Measurements from ENCODE around the gene PTPDC1.
"Not testable (repeated sequence)": the region's sequence is repeated elsewhere in the genome, so short reads cannot be mapped to it uniquely, and the experiment has no call there.

Gene PTPDC1

DNA sequence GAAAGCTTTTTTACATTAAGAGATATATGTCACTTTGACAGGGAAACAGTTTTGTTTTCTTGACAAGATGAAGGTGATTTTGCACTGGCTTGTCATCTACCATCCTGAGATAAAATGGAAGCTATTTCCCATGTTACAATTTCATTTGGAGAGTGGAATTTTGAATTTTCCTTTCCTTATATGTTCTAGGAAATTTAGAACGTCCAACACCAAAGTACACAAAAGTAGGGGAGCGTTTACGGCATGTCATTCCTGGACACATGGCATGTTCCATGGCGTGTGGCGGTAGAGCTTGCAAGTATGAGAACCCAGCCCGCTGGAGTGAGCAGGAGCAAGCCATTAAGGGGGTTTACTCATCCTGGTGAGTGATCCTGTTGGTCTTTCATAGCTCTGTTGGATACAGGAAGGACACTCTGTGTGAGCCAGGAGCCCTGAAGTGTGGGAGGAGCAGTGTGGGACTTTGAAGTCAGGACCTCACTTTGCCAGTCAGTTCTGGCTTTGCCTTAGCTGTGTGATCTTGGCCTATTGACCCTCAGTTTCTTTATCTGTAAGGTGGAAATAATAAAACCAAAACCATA, 887 bp downstream of the PTPDC1 start:
- H3K4me3 ChIP-seq (replicated peaks in 1 of 2; ENCODE audit: low read depth in 2 of 2, low read length in 2 of 2): no peak overlapping the region
- no peak for TF ChIP-seq CTCF (IDR thresholded peaks at IDR 0.05; ENCODE audit: low read depth, low read length)
- peak; percentile 26 to 63 for DNase-seq (ENCODE audit: low read depth in 2 of 2)

DNA sequence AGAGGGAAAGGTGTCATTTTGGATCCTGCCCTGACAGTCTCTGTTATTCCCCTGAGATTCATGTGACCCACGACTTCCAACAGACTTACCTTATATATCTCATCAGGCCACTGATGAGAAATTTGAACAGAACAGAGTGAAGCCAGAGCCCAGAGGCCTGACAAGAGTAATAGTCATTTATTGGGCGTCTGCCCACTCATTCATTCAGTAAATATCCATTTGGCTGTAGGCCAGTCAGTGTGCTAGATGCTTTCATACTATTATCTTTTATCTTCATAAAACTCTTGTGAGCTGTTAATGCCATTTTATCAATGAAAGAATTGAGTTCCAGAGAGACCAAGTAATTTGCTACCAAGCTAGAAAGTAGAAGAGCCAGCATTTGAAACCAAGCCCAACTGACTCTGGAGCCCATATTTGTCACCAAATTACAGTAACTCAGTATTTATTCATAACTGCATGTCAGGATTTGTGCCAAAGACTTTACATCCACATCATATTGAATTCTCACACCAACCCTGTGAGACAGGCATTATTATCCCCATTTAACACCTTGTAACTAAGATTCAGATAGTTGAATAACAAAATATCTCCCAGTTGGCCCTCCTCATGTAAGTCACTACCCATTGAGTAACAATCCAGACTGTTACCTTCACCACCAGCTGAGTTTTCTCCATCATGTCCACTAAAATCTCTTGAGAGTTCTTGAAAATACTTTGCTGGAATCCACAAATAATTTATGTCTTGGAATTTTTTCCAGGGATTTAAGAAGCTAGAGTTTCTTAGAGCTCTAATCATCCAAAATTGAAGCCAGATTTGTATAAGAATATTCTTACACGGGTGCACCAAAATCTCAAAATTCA, 2.5 kb downstream of the PTPDC1 start:
- TF ChIP-seq CTCF (IDR thresholded peaks at IDR 0.05; ENCODE audit: low read depth, low read length): no peak
- peak; percentile 78 to 89 for DNase-seq (ENCODE audit: low read depth in 2 of 2)

GRCh38 chr9:94094219-94095145, 10.2 kb downstream of the PTPDC1 start:
- DNase-seq (ENCODE audit: low read depth in 2 of 2); H3K4me3 ChIP-seq (replicated peaks in 1 of 2; ENCODE audit: low read depth in 2 of 2, low read length in 2 of 2): not testable (repeated sequence)

More for the DNA sequence above, 2.5 kb downstream of the PTPDC1 start:
- no peak overlapping the region for H3K4me3 ChIP-seq (replicated peaks in 1 of 2; ENCODE audit: low read depth in 2 of 2, low read length in 2 of 2)

GRCh38 chr9:94096819-94097577, 12.7 kb downstream of the PTPDC1 start:
- TF ChIP-seq CTCF (IDR thresholded peaks at IDR 0.05; ENCODE audit: low read depth, low read length): no peak
- DNase-seq (ENCODE audit: low read depth in 2 of 2): peak in 1 of 2 donors; percentile 45
- no peak overlapping the region for H3K4me3 ChIP-seq (replicated peaks in 1 of 2; ENCODE audit: low read depth in 2 of 2, low read length in 2 of 2)

GRCh38 chr9:94097788-94098414, 13.6 kb downstream of the PTPDC1 start:
- no peak overlapping the region for H3K4me3 ChIP-seq (replicated peaks in 1 of 2; ENCODE audit: low read depth in 2 of 2, low read length in 2 of 2)
- TF ChIP-seq CTCF (IDR thresholded peaks at IDR 0.05; ENCODE audit: low read depth, low read length): no peak
- peak; percentile 95 to 97 for DNase-seq (ENCODE audit: low read depth in 2 of 2)

GRCh38 chr9:94100152-94100879, 16.1 kb downstream of the PTPDC1 start:
- DNase-seq (ENCODE audit: low read depth in 2 of 2): no peak
- no peak overlapping the region for H3K4me3 ChIP-seq (replicated peaks in 1 of 2; ENCODE audit: low read depth in 2 of 2, low read length in 2 of 2)
- no peak for TF ChIP-seq CTCF (IDR thresholded peaks at IDR 0.05; ENCODE audit: low read depth, low read length)
